Panc1 (cell line): ENCODE data around the gene SMIM21.

ENCODE experiments used
- CTCF ChIP-seq: fragments of 450-650 bp; IDR thresholded peaks from 2 replicates; pipeline ENCODE4 v1.5.1; 2017; ENCODE audit warnings: mild to moderate bottlenecking
- REST ChIP-seq, 2 experiments: IDR thresholded peaks; 2 replicates each; pipeline ENCODE4 v1.6.1; 2011 to 2012; ENCODE audit warnings: low read depth in 2 of 2, control low read depth in 1 of 2, low read length in 1 of 2, mild to moderate bottlenecking in 1 of 2, moderate library complexity in 1 of 2; ENCODE audit not compliant: insufficient read depth in 1 of 2
- SIN3A ChIP-seq: IDR thresholded peaks from 2 replicates; pipeline ENCODE4 v1.6.1; 2012; ENCODE audit warnings: low read depth, mild to moderate bottlenecking, low read length, moderate library complexity, borderline replicate concordance; ENCODE audit not compliant: insufficient read depth

GRCh38 chr18:75450906-75451305, 23.4 kb upstream of the SMIM21 start:
- TF ChIP-seq CTCF (no peak), SIN3A (no peak), REST (IDR thresholded peaks at IDR 0.05; ENCODE audit: insufficient read depth in 1 of 2, low read depth in 2 of 2, low read length in 1 of 2) (no peak)
